Liver (tissue), 9 donors: ENCODE measurements around the gene FCGR2B. TPM values are rescaled to one million over a fixed set of nuclear protein-coding genes. Genes with fewer than 3 reads are reported as not detected.
"Not testable (repeated sequence)": the region's sequence is repeated elsewhere in the genome, so short reads cannot be mapped to it uniquely, and the experiment has no call there.

Experiments used
- DNase-seq: peaks from one replicate; pipeline ENCODE4 v3.0.0-alpha.2; 2017; ENCODE audit warnings: low spot score
- H3K27ac ChIP-seq, 2 donors: one replicate each; pipeline ENCODE4 v1.7.0; 2013; ENCODE audit warnings: inconsistent platforms in 2 of 2, low read length in 2 of 2, control low read depth in 1 of 2, low read depth in 1 of 2, mild to moderate bottlenecking in 1 of 2
- H3K27me3 ChIP-seq, 4 donors: one replicate each; pipeline versions ENCODE4 v1.6.1 to v1.7.0; 2013; ENCODE audit warnings: low read length in 3 of 4, inconsistent platforms in 1 of 4, mild to moderate bottlenecking in 1 of 4, moderate library complexity in 1 of 4; ENCODE audit not compliant: control insufficient read depth in 4 of 4, insufficient read depth in 4 of 4
- H3K36me3 ChIP-seq, 4 donors: one replicate each; pipeline versions ENCODE4 v1.6.1 to v1.7.0; 2013; ENCODE audit warnings: low read length in 3 of 4, mild to moderate bottlenecking in 3 of 4, low read depth in 1 of 4, moderate library complexity in 1 of 4; ENCODE audit not compliant: control insufficient read depth in 4 of 4, insufficient read depth in 3 of 4
- H3K4me1 ChIP-seq, 4 donors: one replicate each; pipeline versions ENCODE4 v1.6.1 to v1.7.0; 2013; ENCODE audit warnings: low read length in 3 of 4, mild to moderate bottlenecking in 3 of 4, moderate library complexity in 1 of 4; ENCODE audit not compliant: control insufficient read depth in 4 of 4, insufficient read depth in 4 of 4
- H3K4me3 ChIP-seq, 3 donors: one replicate each; pipeline versions ENCODE4 v1.6.1 to v1.7.0; 2013; ENCODE audit warnings: low read length in 3 of 3, control low read depth in 1 of 3, low read depth in 1 of 3, mild to moderate bottlenecking in 1 of 3
- H3K9ac ChIP-seq, 2 donors: one replicate each; pipeline ENCODE4 v1.7.0; 2013; ENCODE audit warnings: low read length in 2 of 2, mild to moderate bottlenecking in 2 of 2, moderate library complexity in 2 of 2, control low read depth in 1 of 2, low read depth in 1 of 2
- H3K9me3 ChIP-seq, 4 donors: one replicate each; pipeline versions ENCODE4 v1.6.1 to v1.7.0; 2013; ENCODE audit warnings: low read length in 3 of 4; ENCODE audit not compliant: control insufficient read depth in 4 of 4
- CTCF ChIP-seq: fragments of 150-350 bp; IDR thresholded peaks from 2 replicates; pipeline ENCODE4 v1.5.1; 2017; ENCODE audit warnings: improper control_type of control experiment, low read depth, low read length; ENCODE audit not compliant: missing input control
- EGR1 ChIP-seq, 2 donors: IDR thresholded peaks; 2 replicates each; pipeline ENCODE4 v1.6.1; 2016 to 2018; ENCODE audit warnings: antibody characterized with exemption in 2 of 2, low read depth in 2 of 2
- FOXA1 ChIP-seq: IDR thresholded peaks from 2 replicates; pipeline ENCODE4 v1.6.1; 2016; ENCODE audit warnings: antibody characterized with exemption
- HNF4A ChIP-seq, 2 donors: conservative IDR thresholded peaks; 2 replicates each; pipeline ENCODE4 v1.6.1; 2016; ENCODE audit warnings: antibody characterized with exemption in 2 of 2, mild to moderate bottlenecking in 2 of 2
- JUND ChIP-seq, 2 donors: IDR thresholded peaks; 2 replicates each; pipeline ENCODE4 v1.6.1; 2016; ENCODE audit warnings: antibody characterized with exemption in 2 of 2
- MAX ChIP-seq: IDR thresholded peaks from 2 replicates; pipeline ENCODE4 v1.6.1; 2016; ENCODE audit warnings: antibody characterized with exemption
- NR2F2 ChIP-seq: IDR thresholded peaks from 2 replicates; pipeline ENCODE4 v1.6.1; 2016; ENCODE audit warnings: antibody characterized with exemption
- RXRA ChIP-seq, 2 donors: IDR thresholded peaks; 2 replicates each; pipeline ENCODE4 v1.6.1; 2017 to 2018; ENCODE audit warnings: antibody characterized with exemption in 2 of 2, mild to moderate bottlenecking in 1 of 2
- YY1 ChIP-seq: IDR thresholded peaks from 2 replicates; pipeline ENCODE4 v1.6.1; 2016; ENCODE audit warnings: antibody characterized with exemption, mild to moderate bottlenecking
- ZBTB33 ChIP-seq: IDR thresholded peaks from 2 replicates; pipeline ENCODE4 v1.6.1; 2016; ENCODE audit warnings: antibody characterized with exemption
- WGBS: extraction: QIAGEN DNeasy Blood & Tissue Kit; methylation state at CpG from one replicate; pipeline ENCODE4 v1.1.7; 2013; 5-methylcytosine and 5-hydroxymethylcytosine counted together
- polyA plus RNA-seq, 2 donors: library from polyadenylated mRNA; stranded (reverse) in 1 of 2; unstranded in 1 of 2; fragments of 200-250 nt in 1 of 2; fragments of >200 nt in 1 of 2; fragmentation: Nextera tagmentation in 1 of 2; extraction: Ambion mirVana in 1 of 2; gene quantifications; one replicate each; pipeline versions ENCODE4 v1.2.1 to v1.2.3, GENCODE V29; 2013 to 2015
- total RNA-seq, 2 donors: library from RNA; depleted of rRNA; stranded (reverse); fragments of >200 nt; gene quantifications; one replicate each; pipeline ENCODE4 v1.2.3, GENCODE V29; 2014
- donor health status: healthy.
- donor health status: healthy.
- donor health status: healthy.
- donor health status: healthy.
- donor health status: healthy.

The FCGR2B gene
- total and polyA plus RNA-seq, 4 donors = 7.9 to 39.5 (median 25.0) TPM

- no peak for DNase-seq
- no peak overlapping the region for H3K4me3 ChIP-seq
- H3K36me3 ChIP-seq = no peaks in the 10 kb centered on the region
- TF ChIP-seq HNF4A (conservative IDR thresholded peaks at IDR 0.05) = no peak
- TF ChIP-seq RXRA (IDR thresholded peaks at IDR 0.05) = no peak
- TF ChIP-seq NR2F2 = no peak
- no peak for TF ChIP-seq FOXA1
- no peak for TF ChIP-seq ZBTB33
- H3K4me1 ChIP-seq = peaks cover 2 to 17% (median 9%) of the 10 kb centered on the region in 4 donors
- 86% methylated on average over 8 of the region's 8 CpGs for WGBS
- H3K27me3 ChIP-seq = no peaks in the 10 kb centered on the region
- no peaks in the 10 kb centered on the region for H3K9me3 ChIP-seq
- no peak overlapping the region for H3K9ac ChIP-seq
- no peak overlapping the region for H3K27ac ChIP-seq
Measured at GRCh38 chr1:161723459-161724141, 60.7 kb downstream of the FCGR2B start.

- H3K36me3 ChIP-seq, H3K9ac ChIP-seq, DNase-seq, H3K27me3 ChIP-seq, H3K9me3 ChIP-seq: not testable (repeated sequence)
- 52% methylated on average over 22 of the region's 22 CpGs for WGBS
- Histone ChIP-seq H3K4me3 (peak overlapping the region; percentile 63 to 75 (median 74)), H3K27ac (peak overlapping the region in 1 of 2 donors; percentile 92), H3K4me1 (peaks cover 2 to 17% (median 9%) of the 10 kb centered on the region in 4 donors)
Measured at GRCh38 chr1:161725258-161725907, 62.4 kb downstream of the FCGR2B start.

- DNase-seq = peak; percentile 45
- Histone ChIP-seq H3K4me3 (peak overlapping the region; percentile 63 to 75 (median 74)), H3K9me3 (no peaks in the 10 kb centered on the region), H3K27me3 (no peaks in the 10 kb centered on the region), H3K36me3 (no peaks in the 10 kb centered on the region), H3K9ac (no peak overlapping the region), H3K27ac (peak overlapping the region; percentile 88 to 92), H3K4me1 (peaks cover 2 to 17% (median 9%) of the 10 kb centered on the region in 4 donors)
- TF ChIP-seq EGR1 (IDR thresholded peaks at IDR 0.05; ENCODE audit: low read depth in 2 of 2) (no peak), MAX (no peak), JUND (IDR thresholded peaks at IDR 0.05) (no peak), YY1 (peak; percentile 67), ZBTB33 (no peak), CTCF (peak; percentile 26), NR2F2 (no peak)
- WGBS = under 1% methylated on average over 34 of the region's 34 CpGs
Measured at GRCh38 chr1:161725908-161726472, 63.0 kb downstream of the FCGR2B start.
